NCI-H1930 (cell line): ENCODE measurements around the gene WRAP73.

Experiments
- DNase-seq, 2 experiments: peaks; one replicate each; lab custom pipeline; 2025; lab: John Stamatoyannopoulos, UW

WRAP73 gene

GRCh38 chr1:3646596-3646995 is 3.3 kb downstream of the WRAP73 start:
- DNase-seq = no peak

GRCh38 chr1:3645666-3646355 is 4.1 kb downstream of the WRAP73 start:
- no peak for DNase-seq

- no peak for DNase-seq
These were observed 4.7 kb downstream of the WRAP73 start for GRCh38 chr1:3645247-3645646.

- no peak for DNase-seq
These were observed 5.6 kb downstream of the WRAP73 start for GRCh38 chr1:3644273-3644672.

GRCh38 chr1:3642919-3643675 is 6.8 kb downstream of the WRAP73 start:
- DNase-seq = no peak

- DNase-seq = no peak
These were observed 8.1 kb downstream of the WRAP73 start for GRCh38 chr1:3641816-3642215.

GRCh38 chr1:3641046-3641760 is 8.7 kb downstream of the WRAP73 start:
- DNase-seq = no peak

GRCh38 chr1:3640121-3640837 is 9.6 kb downstream of the WRAP73 start:
- DNase-seq = no peak

- DNase-seq = no peak
These were observed 10.4 kb downstream of the WRAP73 start for GRCh38 chr1:3639397-3639911.

- no peak for DNase-seq
These were observed 11.2 kb downstream of the WRAP73 start for GRCh38 chr1:3638676-3639075.

GRCh38 chr1:3638027-3638426 is 11.9 kb downstream of the WRAP73 start:
- no peak for DNase-seq

GRCh38 chr1:3636531-3636930 is 13.4 kb downstream of the WRAP73 start:
- no peak for DNase-seq

GRCh38 chr1:3636080-3636479 is 13.8 kb downstream of the WRAP73 start:
- DNase-seq = no peak

- DNase-seq = no peak
These were observed 15.7 kb downstream of the WRAP73 start for GRCh38 chr1:3634059-3634800.

- DNase-seq = no peak
These were observed 16.4 kb downstream of the WRAP73 start for GRCh38 chr1:3633344-3634058.

GRCh38 chr1:3632716-3633343 is 17.1 kb downstream of the WRAP73 start:
- no peak for DNase-seq

GRCh38 chr1:3632298-3632697 is 17.6 kb downstream of the WRAP73 start:
- DNase-seq = no peak

GRCh38 chr1:3631320-3632260 is 18.3 kb downstream of the WRAP73 start:
- no peak for DNase-seq

- DNase-seq = no peak
These were observed 19.0 kb downstream of the WRAP73 start for GRCh38 chr1:3630914-3631313.
